ENCODE results near the gene LRRC10.

DNA sequence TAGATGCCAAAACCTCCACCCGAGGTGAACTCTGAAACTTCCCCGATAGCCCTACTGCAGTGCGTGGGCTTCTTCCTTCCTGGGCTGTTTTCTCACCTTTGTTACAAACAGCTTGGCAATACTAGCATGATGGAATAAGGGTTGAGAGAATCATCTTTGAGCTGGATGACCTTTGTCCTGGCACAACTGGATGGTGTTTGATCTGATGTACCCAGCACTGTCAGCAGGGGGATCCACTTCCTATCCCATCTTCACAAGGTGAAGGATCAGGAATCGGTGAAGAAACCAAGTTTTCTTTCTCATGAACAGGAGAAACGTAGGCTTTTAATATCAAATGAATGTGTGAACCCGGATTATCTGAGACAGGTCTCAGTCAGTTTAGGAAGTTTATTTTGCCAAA is 19.5 kb upstream of the LRRC10 start:
- TF ChIP-seq POLR2A (IDR thresholded peaks at IDR 0.05; ENCODE audit: low read length): no peak
- no peak for TF ChIP-seq GATA1 (IDR thresholded peaks at IDR 0.05; ENCODE audit: low read depth, low read length)
